NCI-H2196 (cell line): ENCODE data around the gene RASA4.
"Not testable (repeated sequence)": the region's sequence is repeated elsewhere in the genome, so short reads cannot be mapped to it uniquely, and the experiment has no call there.

Source experiments
- DNase-seq: peaks from one replicate; lab custom pipeline; 2025; ENCODE audit not compliant: unreplicated experiment; lab: John Stamatoyannopoulos, UW

RASA4 gene

DNA sequence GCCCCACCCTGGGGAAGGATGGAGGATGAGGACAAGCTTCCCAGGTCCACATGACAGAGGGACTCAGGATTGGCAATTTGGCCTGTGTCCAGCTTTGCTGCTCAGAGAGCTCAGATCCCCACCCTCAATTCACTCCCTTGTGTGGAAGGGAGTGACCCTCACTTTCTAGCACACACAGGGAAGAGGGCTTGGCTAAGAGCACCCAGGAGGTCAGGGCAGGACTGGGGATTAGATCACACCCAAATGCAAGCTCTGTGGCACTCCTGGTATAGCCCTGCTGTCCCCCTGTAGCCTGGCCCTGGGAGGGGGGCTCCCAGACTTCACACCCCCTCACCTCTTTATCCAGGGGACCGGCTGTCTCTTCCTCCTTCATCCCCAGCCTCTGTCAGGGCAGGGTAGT lies 72.2 kb downstream of the RASA4 start:
- DNase-seq: not testable (repeated sequence)

DNA sequence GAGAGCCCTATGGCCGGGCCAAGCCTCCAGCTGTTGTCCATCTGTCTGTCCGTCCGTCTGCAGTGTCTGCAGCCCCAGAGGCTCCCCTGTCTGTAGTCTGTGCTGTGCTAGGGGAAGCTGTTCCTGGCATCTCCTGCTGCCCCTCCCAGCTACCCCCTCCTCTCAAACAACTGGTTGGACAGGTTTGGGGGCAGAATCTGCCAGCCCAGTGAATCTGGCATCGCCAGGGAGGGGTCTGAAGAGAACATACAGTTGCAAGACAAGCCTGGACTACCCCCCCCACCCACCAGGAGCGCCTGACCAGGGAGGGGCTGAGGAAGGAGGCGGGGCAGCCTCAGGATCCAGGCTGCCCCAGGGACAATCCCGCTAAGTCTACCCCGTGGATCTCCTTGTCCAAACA lies 73.0 kb downstream of the RASA4 start, which contains the start of gene UPK3BL2:
Gene UPK3BL2 (minus strand): TSS at position 101 of the 400 bp plus-strand sequence. CDS start 60 bp downstream, at position 41.
- DNase-seq: not testable (repeated sequence)

DNA sequence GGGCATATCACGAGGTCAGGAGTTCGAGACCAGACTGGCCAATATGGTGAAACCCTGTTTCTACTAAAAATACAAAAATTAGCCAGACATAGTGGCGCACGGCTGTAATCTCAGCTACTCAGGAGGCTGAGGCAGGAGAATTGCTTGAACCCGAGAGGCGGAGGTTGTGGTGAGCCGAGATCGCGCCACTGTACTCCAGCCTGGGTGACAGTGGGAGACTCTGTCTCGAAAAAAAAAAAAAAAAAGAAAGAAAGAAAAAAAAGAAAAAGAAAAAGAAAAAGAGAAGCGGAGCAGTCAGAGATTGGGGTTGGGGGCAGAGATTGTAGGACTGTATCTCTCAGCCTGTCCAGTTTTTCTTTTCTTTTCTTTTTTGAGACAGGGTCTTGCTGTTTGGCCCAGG lies 73.8 kb downstream of the RASA4 start:
- not testable (repeated sequence) for DNase-seq

DNA sequence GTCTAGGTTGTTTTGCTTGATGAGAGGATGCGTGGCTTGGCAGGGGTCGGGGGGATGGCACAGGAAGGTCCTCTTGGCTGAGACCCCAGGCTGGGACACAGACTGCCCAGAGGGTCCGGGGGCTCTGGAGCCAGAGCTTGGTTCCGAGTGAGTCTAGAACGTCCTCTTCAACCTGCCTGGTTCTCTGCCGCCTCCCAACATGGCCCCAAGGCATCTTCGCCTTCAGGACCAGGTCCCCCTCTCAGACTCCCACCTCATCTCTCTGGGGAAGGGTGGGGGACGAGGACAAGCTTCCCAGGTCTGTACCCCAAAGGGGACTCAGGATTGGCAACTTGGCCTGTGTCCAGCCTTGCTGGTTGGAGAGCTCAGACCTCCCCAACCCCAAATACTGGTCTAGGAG lies 74.5 kb downstream of the RASA4 start:
- not testable (repeated sequence) for DNase-seq

DNA sequence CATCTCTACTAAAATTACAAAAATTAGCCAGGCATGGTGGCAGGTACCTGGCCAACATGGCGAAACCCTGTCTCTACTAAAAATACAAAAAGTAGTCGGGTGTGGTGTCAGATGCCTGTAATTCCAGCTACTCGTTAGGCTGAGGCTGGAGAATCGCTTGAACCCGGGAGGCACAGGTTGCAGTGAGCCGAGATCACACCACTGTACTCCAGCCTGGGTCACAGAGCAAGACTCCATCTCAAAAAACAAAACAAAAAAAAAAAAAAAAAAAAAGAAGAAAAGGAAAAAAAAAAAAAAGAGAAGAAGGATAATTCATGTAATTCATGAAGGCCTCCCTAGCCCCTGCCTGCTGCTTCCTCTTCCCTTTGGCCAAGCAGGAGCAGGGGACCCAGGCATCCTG lies 76.0 kb downstream of the RASA4 start:
- DNase-seq: not testable (repeated sequence)

GRCh38 chr7:102535062-102535615 lies 81.4 kb downstream of the RASA4 start:
- not testable (repeated sequence) for DNase-seq

DNA sequence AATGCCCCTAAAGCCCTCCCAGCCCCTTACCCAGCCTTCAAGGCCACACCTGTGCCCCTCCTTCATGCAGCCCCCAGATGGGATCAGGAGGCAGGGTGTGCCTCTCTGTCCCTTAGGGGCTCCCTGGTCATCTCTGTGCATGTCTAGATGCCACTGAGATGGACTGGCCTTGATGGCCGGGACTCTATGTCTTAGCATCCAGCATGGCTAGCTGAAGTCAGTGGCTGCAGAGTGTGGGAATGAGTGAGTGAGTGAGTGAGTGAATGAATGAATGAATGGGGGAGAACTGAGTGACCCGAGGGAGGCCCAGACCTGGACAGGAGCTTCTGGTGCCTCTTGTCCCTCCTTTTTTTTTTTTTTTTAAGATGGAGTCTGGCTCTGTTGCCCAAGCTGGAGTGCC lies 84.4 kb downstream of the RASA4 start:
- DNase-seq: not testable (repeated sequence)

DNA sequence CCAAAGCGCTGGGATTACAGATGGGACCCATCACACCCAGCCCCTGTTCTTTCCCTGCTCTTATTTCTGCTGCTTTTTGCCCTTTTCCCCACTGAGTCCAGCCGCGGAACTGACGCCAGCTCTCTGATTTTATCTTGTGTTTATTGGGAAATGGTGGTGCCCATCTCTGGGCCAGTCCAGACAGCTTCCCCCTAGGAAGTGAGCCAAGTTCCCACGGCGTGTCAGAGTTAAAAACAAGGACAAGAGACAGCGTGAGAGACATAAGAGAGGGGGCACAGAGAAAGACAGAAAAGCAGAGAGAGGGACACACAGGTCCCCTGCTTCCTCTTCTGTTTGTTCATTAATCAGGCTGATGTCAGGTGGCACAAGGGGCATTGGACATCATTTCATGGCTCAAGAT lies 85.0 kb downstream of the RASA4 start:
- DNase-seq: not testable (repeated sequence)

GRCh38 chr7:102527822-102528793 lies 88.4 kb downstream of the RASA4 start:
- not testable (repeated sequence) for DNase-seq

DNA sequence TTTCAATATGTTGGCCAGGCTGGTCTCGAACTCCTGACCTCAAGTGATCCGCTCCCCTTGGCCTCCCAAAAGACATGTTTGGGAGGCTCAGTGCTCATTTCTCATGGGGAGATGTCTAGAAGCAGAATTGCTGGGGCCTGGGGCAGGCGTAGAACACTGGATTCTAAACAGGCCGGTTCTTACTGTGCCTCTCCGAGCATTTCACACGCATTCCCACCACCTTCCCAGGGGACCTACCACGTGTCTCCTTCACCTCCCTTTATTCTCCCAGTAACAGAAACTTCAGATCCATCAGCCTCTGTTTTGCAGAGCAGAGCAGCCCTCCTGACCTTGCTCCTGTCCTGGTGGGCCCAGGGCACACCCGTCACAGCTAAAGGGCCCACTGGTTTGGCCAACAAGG lies 89.4 kb downstream of the RASA4 start:
- not testable (repeated sequence) for DNase-seq

DNA sequence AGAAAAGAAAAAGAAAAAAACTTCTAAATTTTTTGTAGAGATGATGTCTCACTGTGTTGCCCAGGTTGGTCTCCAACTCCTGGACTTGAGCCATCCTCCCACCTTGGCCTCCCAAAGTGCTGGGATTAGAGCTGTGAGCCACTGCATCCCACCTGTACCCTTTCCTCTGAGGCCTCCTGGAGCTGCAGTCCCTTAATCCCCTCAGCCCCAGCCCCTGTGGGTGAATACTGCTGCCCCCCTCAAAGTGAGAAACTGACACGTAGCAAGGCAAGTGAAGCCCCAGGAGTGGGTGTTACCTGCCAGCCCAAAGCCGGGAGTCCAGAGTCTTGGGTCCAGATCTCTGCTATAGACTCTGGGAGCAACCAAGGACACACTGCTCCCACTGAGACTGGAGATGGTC lies 91.8 kb downstream of the RASA4 start:
- DNase-seq: not testable (repeated sequence)
